DMS79 treated with DMSO at 0.1 percent for 48 hours (cell line): ENCODE measurements around the gene MMD2.
"Not testable (repeated sequence)": the region's sequence is repeated elsewhere in the genome, so short reads cannot be mapped to it uniquely, and the experiment has no call there.

Experiments
- DNase-seq: peaks from one replicate; lab custom pipeline; 2025; lab: John Stamatoyannopoulos, UW

MMD2 gene

GRCh38 chr7:4893929-4894475 is 65.0 kb downstream of the MMD2 start:
- no peak for DNase-seq

GRCh38 chr7:4893188-4893587 is 65.8 kb downstream of the MMD2 start:
- DNase-seq = not testable (repeated sequence)

- DNase-seq = not testable (repeated sequence)
Measured at GRCh38 chr7:4891522-4891921, 67.5 kb downstream of the MMD2 start.

- no peak for DNase-seq
Measured at GRCh38 chr7:4889682-4890081, 69.3 kb downstream of the MMD2 start.

GRCh38 chr7:4888161-4888560 is 70.8 kb downstream of the MMD2 start:
- DNase-seq = no peak

- no peak for DNase-seq
Measured at GRCh38 chr7:4886671-4887070, 72.3 kb downstream of the MMD2 start.

- no peak for DNase-seq
Measured at GRCh38 chr7:4885317-4885807, 73.6 kb downstream of the MMD2 start.

- no peak for DNase-seq
Measured at GRCh38 chr7:4884164-4884563, 74.8 kb downstream of the MMD2 start.

- peak; percentile 68 for DNase-seq
Measured at GRCh38 chr7:4883372-4884144, 75.4 kb downstream of the MMD2 start, which contains the start of gene RADIL. Gene RADIL, minus strand, starts transcription at chr7:4883716. Its CDS starts 5,577 bp downstream, at chr7:4878139.

- DNase-seq = no peak
Measured at GRCh38 chr7:4883033-4883371, 76.0 kb downstream of the MMD2 start.

- DNase-seq = peak; percentile 16
Measured at GRCh38 chr7:4882169-4883032, 76.6 kb downstream of the MMD2 start.

GRCh38 chr7:4880218-4880617 is 78.8 kb downstream of the MMD2 start:
- peak; percentile 88 for DNase-seq

GRCh38 chr7:4879396-4880081 is 79.4 kb downstream of the MMD2 start:
- peak; percentile 72 for DNase-seq

- peak; percentile 73 for DNase-seq
Measured at GRCh38 chr7:4878336-4879335, 80.4 kb downstream of the MMD2 start.

- DNase-seq = no peak
Measured at GRCh38 chr7:4876586-4876985, 82.4 kb downstream of the MMD2 start.

GRCh38 chr7:4875391-4875790 is 83.6 kb downstream of the MMD2 start:
- DNase-seq = no peak

- DNase-seq = no peak
Measured at GRCh38 chr7:4873071-4873944, 85.7 kb downstream of the MMD2 start.

- DNase-seq = no peak
Measured at GRCh38 chr7:4871930-4872675, 86.9 kb downstream of the MMD2 start.

- no peak for DNase-seq
Measured at GRCh38 chr7:4871056-4871680, 87.8 kb downstream of the MMD2 start.
